A673 (cell line): Measurements from ENCODE around the gene LANCL1.

Source experiments
- EZH2 ChIP-seq: fragments of 200-600 bp; sonication (generic); IDR thresholded peaks from 2 replicates; pipeline ENCODE4 v1.6.1; 2017; ENCODE audit warnings: borderline replicate concordance, low read depth, mild to moderate bottlenecking, mixed read lengths, antibody characterized with exemption, low read length; ENCODE audit not compliant: poor library complexity, severe bottlenecking
- TF ChIP-seq, protein P1 (sequence below): fragments of 300-800, 200-600 bp; sonication (generic); conservative IDR thresholded peaks from 2 replicates; pipeline ENCODE4 v1.5.1; 2017; ENCODE audit warnings: low read depth, mild to moderate bottlenecking, antibody characterized with exemption, low read length, moderate library complexity, mixed read lengths

- TF ChIP-seq, protein P1, sequence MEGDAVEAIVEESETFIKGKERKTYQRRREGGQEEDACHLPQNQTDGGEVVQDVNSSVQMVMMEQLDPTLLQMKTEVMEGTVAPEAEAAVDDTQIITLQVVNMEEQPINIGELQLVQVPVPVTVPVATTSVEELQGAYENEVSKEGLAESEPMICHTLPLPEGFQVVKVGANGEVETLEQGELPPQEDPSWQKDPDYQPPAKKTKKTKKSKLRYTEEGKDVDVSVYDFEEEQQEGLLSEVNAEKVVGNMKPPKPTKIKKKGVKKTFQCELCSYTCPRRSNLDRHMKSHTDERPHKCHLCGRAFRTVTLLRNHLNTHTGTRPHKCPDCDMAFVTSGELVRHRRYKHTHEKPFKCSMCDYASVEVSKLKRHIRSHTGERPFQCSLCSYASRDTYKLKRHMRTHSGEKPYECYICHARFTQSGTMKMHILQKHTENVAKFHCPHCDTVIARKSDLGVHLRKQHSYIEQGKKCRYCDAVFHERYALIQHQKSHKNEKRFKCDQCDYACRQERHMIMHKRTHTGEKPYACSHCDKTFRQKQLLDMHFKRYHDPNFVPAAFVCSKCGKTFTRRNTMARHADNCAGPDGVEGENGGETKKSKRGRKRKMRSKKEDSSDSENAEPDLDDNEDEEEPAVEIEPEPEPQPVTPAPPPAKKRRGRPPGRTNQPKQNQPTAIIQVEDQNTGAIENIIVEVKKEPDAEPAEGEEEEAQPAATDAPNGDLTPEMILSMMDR: peak; percentile 59
- TF ChIP-seq EZH2: no peak
Measured at GRCh38 chr2:210399440-210400041, 77.0 kb downstream of the LANCL1 start.
